ENCODE data around the gene CSMD2.

The CSMD2 gene

DNA sequence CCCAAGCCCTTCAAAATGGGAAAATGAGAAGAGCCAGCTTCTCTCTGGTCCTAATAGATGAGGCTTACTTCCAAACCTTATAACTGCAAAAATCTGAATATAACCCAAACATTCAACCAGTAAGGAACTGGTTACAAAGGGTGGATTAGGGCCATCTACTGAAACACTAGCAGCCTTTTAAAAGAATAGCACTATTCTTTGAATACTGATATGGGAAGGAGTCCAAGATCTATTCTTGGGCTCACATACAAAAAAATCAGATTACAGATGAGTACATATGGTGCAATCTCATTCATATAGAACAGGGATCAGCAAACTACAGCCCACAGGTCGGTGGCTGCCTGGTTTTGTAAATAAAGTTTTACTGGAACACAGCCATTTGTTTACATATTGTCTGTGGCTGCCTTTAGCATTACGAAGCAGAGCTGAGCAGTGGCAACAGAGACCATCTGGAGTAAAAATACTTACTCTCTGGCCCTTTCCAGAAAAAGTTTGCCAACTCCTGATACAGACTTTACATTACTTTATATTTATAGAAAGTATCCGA, 524.8 kb downstream of the CSMD2 start:
- H3K4me3 ChIP-seq (ENCODE audit: low read depth, low read length) = no peak overlapping the region
- TF ChIP-seq, protein P1, sequence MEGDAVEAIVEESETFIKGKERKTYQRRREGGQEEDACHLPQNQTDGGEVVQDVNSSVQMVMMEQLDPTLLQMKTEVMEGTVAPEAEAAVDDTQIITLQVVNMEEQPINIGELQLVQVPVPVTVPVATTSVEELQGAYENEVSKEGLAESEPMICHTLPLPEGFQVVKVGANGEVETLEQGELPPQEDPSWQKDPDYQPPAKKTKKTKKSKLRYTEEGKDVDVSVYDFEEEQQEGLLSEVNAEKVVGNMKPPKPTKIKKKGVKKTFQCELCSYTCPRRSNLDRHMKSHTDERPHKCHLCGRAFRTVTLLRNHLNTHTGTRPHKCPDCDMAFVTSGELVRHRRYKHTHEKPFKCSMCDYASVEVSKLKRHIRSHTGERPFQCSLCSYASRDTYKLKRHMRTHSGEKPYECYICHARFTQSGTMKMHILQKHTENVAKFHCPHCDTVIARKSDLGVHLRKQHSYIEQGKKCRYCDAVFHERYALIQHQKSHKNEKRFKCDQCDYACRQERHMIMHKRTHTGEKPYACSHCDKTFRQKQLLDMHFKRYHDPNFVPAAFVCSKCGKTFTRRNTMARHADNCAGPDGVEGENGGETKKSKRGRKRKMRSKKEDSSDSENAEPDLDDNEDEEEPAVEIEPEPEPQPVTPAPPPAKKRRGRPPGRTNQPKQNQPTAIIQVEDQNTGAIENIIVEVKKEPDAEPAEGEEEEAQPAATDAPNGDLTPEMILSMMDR (IDR thresholded peaks at IDR 0.05; ENCODE audit: control insufficient read depth, extremely low read depth, insufficient read depth) = no peak
- DNase-seq (ENCODE audit: low read depth) = peak; percentile 85

DNA sequence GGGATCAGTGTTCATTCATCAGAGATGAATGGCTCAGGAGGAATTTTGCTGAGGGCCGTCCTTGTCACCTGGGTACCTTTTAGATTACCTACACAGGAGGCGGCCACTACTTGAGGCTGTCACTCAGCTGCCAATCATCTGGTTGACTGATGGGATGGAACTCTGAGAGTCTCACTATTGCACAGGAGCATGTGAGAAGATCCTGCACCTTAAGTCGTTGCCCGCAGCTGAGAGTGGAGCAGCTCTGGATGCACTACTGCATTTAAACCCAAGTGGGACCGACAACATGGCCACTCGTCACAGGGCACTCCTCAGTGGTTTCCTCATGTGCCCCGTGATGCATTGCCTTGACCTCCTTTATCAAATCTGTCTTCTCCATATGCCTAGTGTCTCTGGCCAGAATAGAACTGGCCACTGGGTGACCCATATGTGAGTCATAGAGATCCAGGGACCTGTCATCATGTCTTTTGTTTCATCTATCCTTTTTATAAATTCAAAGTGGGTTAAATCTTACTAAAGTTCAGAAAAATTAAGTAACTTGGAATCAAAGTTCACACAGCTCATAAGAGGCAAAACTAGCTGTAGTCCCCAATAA, 527.1 kb downstream of the CSMD2 start:
- DNase-seq (ENCODE audit: low read depth) = no peak
- TF ChIP-seq, protein P1 (IDR thresholded peaks at IDR 0.05; ENCODE audit: control insufficient read depth, extremely low read depth, insufficient read depth) = no peak

DNA sequence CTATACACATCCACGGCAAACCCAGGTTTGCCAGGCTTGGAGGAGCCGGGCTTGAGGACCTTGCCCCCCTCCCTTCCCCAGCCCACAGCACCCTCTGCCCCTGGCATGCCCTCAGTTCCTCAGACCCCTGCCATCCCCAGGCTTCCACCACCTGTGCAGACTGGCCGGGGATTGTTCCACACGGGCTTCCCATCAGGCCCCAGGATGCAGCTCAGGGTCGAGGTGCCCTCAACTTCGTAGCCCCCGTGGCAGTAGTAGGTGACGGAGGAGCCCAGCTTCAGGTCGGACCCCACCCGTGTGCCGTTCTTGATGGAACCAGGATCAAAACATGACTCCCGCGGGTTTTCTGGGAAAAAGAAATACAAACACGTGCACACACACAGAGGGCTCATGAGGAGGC, 528.8 kb downstream of the CSMD2 start:
- no peak for DNase-seq (ENCODE audit: low read depth)
- TF ChIP-seq, protein P1 (IDR thresholded peaks at IDR 0.05; ENCODE audit: control insufficient read depth, extremely low read depth, insufficient read depth) = no peak

More for the DNA sequence above, 527.1 kb downstream of the CSMD2 start:
- no peak overlapping the region for H3K4me3 ChIP-seq (ENCODE audit: low read depth, low read length)

DNA sequence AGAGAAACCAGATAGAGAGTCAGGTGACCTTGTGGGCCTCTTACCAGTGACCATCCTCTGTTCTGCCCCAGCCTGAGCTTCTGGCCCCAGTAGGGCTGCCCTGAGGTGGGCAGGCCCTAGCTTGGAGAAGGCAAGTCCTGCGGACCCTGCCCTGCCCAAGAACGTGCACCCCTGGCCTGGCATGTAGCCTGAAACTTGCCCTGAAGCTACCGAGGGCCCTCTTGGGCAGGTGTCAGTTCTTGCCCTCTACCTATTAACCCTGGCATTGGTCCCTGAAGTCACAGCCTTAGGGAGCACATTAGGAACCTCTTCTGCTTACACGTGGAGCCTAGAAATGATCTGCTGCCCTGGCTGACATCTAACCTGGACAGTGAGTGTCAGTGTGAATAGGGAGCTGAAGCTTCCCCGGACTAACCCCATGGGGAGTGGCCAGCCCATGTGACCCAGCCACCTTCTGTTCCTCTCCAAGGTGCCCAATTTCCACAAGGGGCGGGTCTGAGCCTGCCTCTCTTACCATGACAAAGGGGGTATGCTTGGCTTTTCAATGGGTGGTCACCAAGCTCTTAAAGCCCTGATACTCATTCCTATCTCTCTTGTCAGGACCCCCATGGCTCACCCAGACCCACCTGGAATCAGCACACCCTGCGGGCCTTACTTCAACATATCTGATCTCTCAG, 529.6 kb downstream of the CSMD2 start:
- TF ChIP-seq, protein P1 (IDR thresholded peaks at IDR 0.05; ENCODE audit: control insufficient read depth, extremely low read depth, insufficient read depth) = no peak
- no peak for DNase-seq (ENCODE audit: low read depth)
- H3K4me3 ChIP-seq (ENCODE audit: low read depth, low read length) = no peak overlapping the region

More for the DNA sequence above, 528.8 kb downstream of the CSMD2 start:
- H3K4me3 ChIP-seq (ENCODE audit: low read depth, low read length) = no peak overlapping the region

DNA sequence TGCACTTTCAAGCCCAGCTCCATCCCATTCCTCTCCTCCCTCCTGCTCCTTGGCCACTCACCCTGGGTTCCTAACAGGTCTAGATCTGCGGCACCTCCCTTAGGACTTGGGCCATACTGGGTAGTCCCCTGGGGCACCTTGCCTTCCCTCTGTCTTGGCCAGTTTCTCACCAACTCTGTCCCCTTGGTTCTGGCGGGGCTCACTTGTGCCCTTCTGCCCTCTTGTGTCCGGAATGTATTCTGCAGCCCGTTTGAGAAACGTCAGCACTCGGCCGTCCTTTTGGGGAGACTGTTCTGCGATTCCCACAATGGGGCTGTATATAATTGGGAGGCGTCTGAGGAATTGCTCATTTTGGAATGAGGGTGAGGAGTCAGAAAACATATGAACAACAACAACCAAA, 530.2 kb downstream of the CSMD2 start:
- no peak for DNase-seq (ENCODE audit: low read depth)
- no peak overlapping the region for H3K4me3 ChIP-seq (ENCODE audit: low read depth, low read length)
- TF ChIP-seq, protein P1 (IDR thresholded peaks at IDR 0.05; ENCODE audit: control insufficient read depth, extremely low read depth, insufficient read depth) = peak; percentile 74

DNA sequence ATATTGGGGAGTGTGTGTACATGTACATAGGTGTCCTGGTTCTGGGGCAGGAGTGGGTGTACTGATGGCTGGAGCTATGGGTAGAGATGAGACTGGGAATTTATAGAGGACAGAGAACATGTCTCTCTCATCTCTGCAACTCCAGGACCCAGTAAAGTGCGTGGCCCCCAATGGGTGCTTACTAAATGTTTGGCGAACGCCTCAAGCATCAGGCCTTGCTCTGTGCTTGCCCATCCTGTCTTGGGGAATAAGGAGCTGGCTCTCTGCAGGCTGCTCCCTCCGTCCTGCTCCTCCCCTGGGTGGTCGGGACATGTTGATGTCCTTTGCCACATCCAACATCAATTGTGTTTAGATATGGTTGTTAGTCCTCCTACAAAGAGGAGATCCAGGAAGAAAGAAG, 530.9 kb downstream of the CSMD2 start:
- no peak overlapping the region for H3K4me3 ChIP-seq (ENCODE audit: low read depth, low read length)
- DNase-seq (ENCODE audit: low read depth) = no peak
- TF ChIP-seq, protein P1 (IDR thresholded peaks at IDR 0.05; ENCODE audit: control insufficient read depth, extremely low read depth, insufficient read depth) = no peak

Data from LNCaP clone FGC (cell line).